OCI-LY3 (cell line): ENCODE results near the gene GSX2.
"Not testable (repeated sequence)": the region's sequence is repeated elsewhere in the genome, so short reads cannot be mapped to it uniquely, and the experiment has no call there.

ENCODE experiments used
- H2AFZ ChIP-seq: fragments of 200-600, 300-600 bp; shearing (Covaris generic); 2 replicates; pipeline ENCODE4 v1.6.0; 2014; ENCODE audit warnings: antibody characterized with exemption, low read depth, low read length
- H3K27ac ChIP-seq: fragments of 200-600, 300-600 bp; sonication (generic); 2 replicates; pipeline ENCODE4 v1.5.1; 2014; ENCODE audit warnings: mild to moderate bottlenecking, low read length, moderate library complexity, mixed read lengths
- H3K27me3 ChIP-seq: fragments of 200-600, 300-600 bp; sonication (generic); 2 replicates; pipeline ENCODE4 v1.6.1; 2014; ENCODE audit warnings: low read depth, low read length, mixed read lengths
- H3K36me3 ChIP-seq: fragments of 200-600, 300-600 bp; sonication (generic); replicated peaks from 2 replicates; pipeline ENCODE3; 2014; ENCODE audit warnings: low read depth, low read length, mixed read lengths
- H3K4me1 ChIP-seq: fragments of 300-600, 200-600 bp; sonication (generic); 2 replicates; pipeline ENCODE4 v1.6.1; 2014; ENCODE audit warnings: low read length, mixed read lengths
- H3K4me2 ChIP-seq: fragments of 200-600, 300-600 bp; sonication (generic); 2 replicates; pipeline ENCODE4 v1.6.1; 2014; ENCODE audit warnings: low read length, mixed read lengths
- H3K4me3 ChIP-seq: fragments of 300-600, 200-600 bp; sonication (generic); 2 replicates; pipeline ENCODE4 v1.5.1; 2014; ENCODE audit warnings: antibody characterized with exemption, mild to moderate bottlenecking, low read length, moderate library complexity
- H3K79me2 ChIP-seq: fragments of 300-600, 200-600 bp; shearing (Covaris generic); 2 replicates; pipeline ENCODE4 v1.6.1; 2014; ENCODE audit warnings: mild to moderate bottlenecking, low read length, mixed read lengths
- H3K9ac ChIP-seq: fragments of 300-600, 200-600 bp; shearing (Covaris generic); 2 replicates; pipeline ENCODE4 v1.6.0; 2014; ENCODE audit warnings: mild to moderate bottlenecking, low read length, moderate library complexity
- H3K9me3 ChIP-seq: fragments of 200-600, 300-600 bp; shearing (Covaris generic); 2 replicates; pipeline ENCODE4 v1.6.1; 2014; ENCODE audit warnings: low read length, mixed read lengths; ENCODE audit not compliant: insufficient read depth
- H4K20me1 ChIP-seq: fragments of 200-600, 300-600 bp; sonication (generic); 2 replicates; pipeline ENCODE4 v1.6.1; 2016; ENCODE audit warnings: low read length, mixed read lengths; ENCODE audit not compliant: insufficient read depth
- CTCF ChIP-seq: fragments of 200-600, 300-600 bp; sonication (generic); IDR thresholded peaks from 2 replicates; pipeline ENCODE4 v1.5.1; 2014; ENCODE audit warnings: antibody characterized with exemption, low read length, low read depth
- EZH2phosphoT487 ChIP-seq: fragments of 200-600 bp; shearing (Covaris generic); IDR thresholded peaks from 2 replicates; pipeline ENCODE4 v1.6.1; 2018; ENCODE audit warnings: antibody characterized with exemption, mixed run types, low read depth

Gene GSX2

GRCh38 chr4:54110019-54110416, 10.1 kb downstream of the GSX2 start:
- TF ChIP-seq EZH2phosphoT487 (no peak), CTCF (no peak)
- Histone ChIP-seq H3K4me3 (no peak overlapping the region), H3K36me3 (no peaks in the 10 kb centered on the region), H3K4me1 (peaks cover under 1% of the 10 kb centered on the region; the same call in 1 of the 2 replicates), H3K79me2 (no peaks in the 10 kb centered on the region), H4K20me1 (no peaks in the 10 kb centered on the region), H3K9me3 (no peaks in the 10 kb centered on the region), H3K4me2 (no peak overlapping the region), H3K9ac (no peak overlapping the region), H2AFZ (no peak overlapping the region), H3K27ac (no peak overlapping the region), H3K27me3 (no peaks in the 10 kb centered on the region)

DNA sequence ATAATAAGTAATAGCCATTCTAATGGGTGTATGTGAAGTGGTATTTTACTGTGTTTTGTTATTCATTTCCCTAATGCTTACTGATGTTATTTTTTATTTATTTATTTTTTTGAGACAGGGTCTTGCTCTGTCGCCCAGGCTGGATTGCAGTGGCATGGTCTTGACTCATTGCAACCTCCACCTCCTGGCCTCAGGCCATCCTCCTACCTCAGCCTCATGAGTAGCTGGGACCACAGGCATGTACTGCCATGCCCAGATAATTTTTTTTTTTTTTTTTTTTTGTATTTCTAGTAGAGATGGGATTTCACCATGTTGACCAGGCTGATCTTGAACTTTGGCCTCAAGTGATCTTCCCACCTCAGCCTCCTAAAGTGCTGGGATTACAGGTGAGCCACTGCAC, 13.2 kb downstream of the GSX2 start:
- H3K36me3 ChIP-seq, H3K27me3 ChIP-seq, H4K20me1 ChIP-seq, H3K9me3 ChIP-seq, H3K4me1 ChIP-seq, H3K4me3 ChIP-seq, H3K79me2 ChIP-seq, H3K4me2 ChIP-seq, H3K9ac ChIP-seq, H2AFZ ChIP-seq, H3K27ac ChIP-seq: not testable (repeated sequence)

GRCh38 chr4:54116246-54116645, 16.3 kb downstream of the GSX2 start:
- H3K4me2 ChIP-seq, H3K9ac ChIP-seq, H3K27me3 ChIP-seq, H3K9me3 ChIP-seq, H3K4me1 ChIP-seq, H2AFZ ChIP-seq, H3K36me3 ChIP-seq, H3K79me2 ChIP-seq, H4K20me1 ChIP-seq, H3K27ac ChIP-seq, H3K4me3 ChIP-seq: not testable (repeated sequence)

- Histone ChIP-seq H3K79me2 (no peaks in the 10 kb centered on the region), H3K4me1 (no peaks in the 10 kb centered on the region), H3K9me3 (no peaks in the 10 kb centered on the region), H2AFZ (no peak overlapping the region), H4K20me1 (no peaks in the 10 kb centered on the region), H3K9ac (no peak overlapping the region), H3K27ac (no peak overlapping the region), H3K4me3 (no peak overlapping the region), H3K4me2 (no peak overlapping the region), H3K36me3 (no peaks in the 10 kb centered on the region), H3K27me3 (no peaks in the 10 kb centered on the region)
- TF ChIP-seq CTCF (no peak), EZH2phosphoT487 (no peak)
Measured at GRCh38 chr4:54118850-54119589, 19.1 kb downstream of the GSX2 start.

DNA sequence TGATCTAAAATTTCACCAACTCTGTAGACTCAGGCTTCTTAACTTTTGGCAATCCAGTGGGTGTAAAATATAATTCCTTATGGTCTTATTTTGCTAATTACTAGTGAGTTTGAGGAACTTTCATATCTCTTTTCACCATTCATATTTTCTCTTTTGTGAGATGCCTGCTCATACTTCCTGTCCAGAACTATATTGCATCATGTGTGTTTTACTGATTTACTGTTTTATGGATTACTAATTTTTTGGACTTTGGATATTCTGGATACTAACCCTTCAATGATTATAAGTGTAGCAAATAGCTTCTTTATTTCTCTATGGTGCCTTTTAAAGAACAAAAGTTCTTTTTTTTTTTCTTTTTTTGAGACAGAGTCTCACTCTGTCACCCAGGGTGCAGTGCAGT, 20.6 kb downstream of the GSX2 start:
- no peak overlapping the region for H3K27ac ChIP-seq
- no peaks in the 10 kb centered on the region for H4K20me1 ChIP-seq
- H3K9ac ChIP-seq = no peak overlapping the region
- H3K36me3 ChIP-seq = no peaks in the 10 kb centered on the region
- no peaks in the 10 kb centered on the region for H3K4me1 ChIP-seq
- H2AFZ ChIP-seq = no peak overlapping the region
- H3K79me2 ChIP-seq = no peaks in the 10 kb centered on the region
- no peak overlapping the region for H3K4me3 ChIP-seq
- H3K4me2 ChIP-seq = no peak overlapping the region
- no peaks in the 10 kb centered on the region for H3K9me3 ChIP-seq
- H3K27me3 ChIP-seq = no peaks in the 10 kb centered on the region
- TF ChIP-seq CTCF = no peak
- no peak for TF ChIP-seq EZH2phosphoT487
